Duodenal mucosa (tissue), 2 donors: ENCODE results near the gene FGF5.
"Not testable (repeated sequence)": the region's sequence is repeated elsewhere in the genome, so short reads cannot be mapped to it uniquely, and the experiment has no call there.

ENCODE experiments used
- H3K27ac ChIP-seq: one replicate; pipeline ENCODE4 v1.7.0; 2013; ENCODE audit warnings: low read depth, low read length
- H3K27me3 ChIP-seq, 2 donors: one replicate each; pipeline ENCODE4 v1.7.0; 2013; ENCODE audit warnings: low read length in 2 of 2, control low read depth in 1 of 2; ENCODE audit not compliant: insufficient read depth in 2 of 2, control insufficient read depth in 1 of 2
- H3K36me3 ChIP-seq, 2 donors: one replicate each; pipeline ENCODE4 v1.7.0; 2013; ENCODE audit warnings: low read length in 2 of 2, control low read depth in 1 of 2; ENCODE audit not compliant: insufficient read depth in 2 of 2, control insufficient read depth in 1 of 2
- H3K4me1 ChIP-seq, 2 donors: one replicate each; pipeline ENCODE4 v1.7.0; 2013; ENCODE audit warnings: low read length in 2 of 2, control low read depth in 1 of 2; ENCODE audit not compliant: insufficient read depth in 2 of 2, control insufficient read depth in 1 of 2
- H3K4me3 ChIP-seq, 2 donors: one replicate each; pipeline ENCODE4 v1.7.0; 2013; ENCODE audit warnings: low read length in 2 of 2, low read depth in 1 of 2
- H3K9ac ChIP-seq, 2 donors: one replicate each; pipeline ENCODE4 v1.7.0; 2013; ENCODE audit warnings: low read length in 2 of 2, low read depth in 1 of 2
- H3K9me3 ChIP-seq, 2 donors: one replicate each; pipeline ENCODE4 v1.7.0; 2013; ENCODE audit warnings: low read length in 2 of 2, control low read depth in 1 of 2; ENCODE audit not compliant: control insufficient read depth in 1 of 2

The FGF5 gene

DNA sequence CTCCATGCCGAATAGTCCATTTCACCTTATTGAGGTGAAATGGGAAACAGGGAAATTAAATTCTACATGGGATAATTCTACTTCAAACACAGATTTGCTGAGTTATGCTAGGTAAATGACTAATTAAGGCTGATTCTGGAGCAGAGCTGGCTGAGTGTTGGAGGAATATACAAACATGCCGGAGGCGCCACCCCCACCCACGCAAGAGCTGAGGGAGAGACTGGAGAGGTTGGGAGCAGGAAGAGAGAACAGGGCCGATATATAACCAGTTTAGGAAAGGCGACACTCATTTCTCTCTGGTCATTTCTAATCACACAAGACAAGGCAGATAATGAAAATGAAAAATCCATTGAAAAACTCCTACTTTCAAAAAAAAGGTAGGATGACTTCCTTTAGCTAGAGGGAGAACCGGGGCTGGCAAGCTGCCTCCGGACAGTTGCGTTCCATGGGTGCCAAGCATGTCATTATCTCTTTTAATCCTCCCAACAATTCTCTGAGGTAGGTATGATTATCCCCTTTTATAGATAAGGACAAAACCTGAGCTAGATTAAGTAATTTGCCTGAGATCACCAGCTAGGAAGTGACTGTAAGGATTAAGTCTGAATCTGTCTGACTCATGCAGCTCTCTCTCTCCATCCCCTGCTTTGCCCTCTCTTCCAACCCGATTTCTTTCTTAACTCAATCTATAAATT, 41.5 kb downstream of the FGF5 start:
- no peaks in the 10 kb centered on the region for H3K4me1 ChIP-seq
- no peak overlapping the region for H3K27ac ChIP-seq
- H3K9ac ChIP-seq = no peak overlapping the region
- H3K9me3 ChIP-seq = no peaks in the 10 kb centered on the region
- H3K36me3 ChIP-seq = no peaks in the 10 kb centered on the region
- H3K27me3 ChIP-seq = peaks cover 0 to 3% of the 10 kb centered on the region in 2 donors
- no peak overlapping the region for H3K4me3 ChIP-seq

DNA sequence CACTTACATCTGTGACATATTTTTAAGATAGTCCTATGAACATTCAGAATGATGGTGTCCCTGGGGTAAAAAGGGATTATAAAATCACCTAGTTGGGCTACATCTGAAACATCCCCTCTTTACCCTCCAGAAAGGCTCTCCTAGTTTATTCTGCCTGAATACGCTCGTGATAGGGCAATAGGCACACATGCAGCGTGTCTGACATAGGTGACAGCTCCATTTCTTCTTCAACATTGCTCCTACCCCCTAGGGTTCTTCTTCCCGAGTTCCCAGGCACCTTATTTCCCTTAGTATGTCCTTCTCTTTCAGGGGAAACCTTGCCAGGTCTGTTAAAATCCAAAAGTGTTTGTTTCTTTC, 42.0 kb downstream of the FGF5 start:
- Histone ChIP-seq H3K4me3 (no peak overlapping the region), H3K4me1 (no peaks in the 10 kb centered on the region), H3K36me3 (no peaks in the 10 kb centered on the region), H3K9ac (no peak overlapping the region), H3K27ac (no peak overlapping the region), H3K27me3 (peaks cover 0 to 3% of the 10 kb centered on the region in 2 donors), H3K9me3 (no peaks in the 10 kb centered on the region)

DNA sequence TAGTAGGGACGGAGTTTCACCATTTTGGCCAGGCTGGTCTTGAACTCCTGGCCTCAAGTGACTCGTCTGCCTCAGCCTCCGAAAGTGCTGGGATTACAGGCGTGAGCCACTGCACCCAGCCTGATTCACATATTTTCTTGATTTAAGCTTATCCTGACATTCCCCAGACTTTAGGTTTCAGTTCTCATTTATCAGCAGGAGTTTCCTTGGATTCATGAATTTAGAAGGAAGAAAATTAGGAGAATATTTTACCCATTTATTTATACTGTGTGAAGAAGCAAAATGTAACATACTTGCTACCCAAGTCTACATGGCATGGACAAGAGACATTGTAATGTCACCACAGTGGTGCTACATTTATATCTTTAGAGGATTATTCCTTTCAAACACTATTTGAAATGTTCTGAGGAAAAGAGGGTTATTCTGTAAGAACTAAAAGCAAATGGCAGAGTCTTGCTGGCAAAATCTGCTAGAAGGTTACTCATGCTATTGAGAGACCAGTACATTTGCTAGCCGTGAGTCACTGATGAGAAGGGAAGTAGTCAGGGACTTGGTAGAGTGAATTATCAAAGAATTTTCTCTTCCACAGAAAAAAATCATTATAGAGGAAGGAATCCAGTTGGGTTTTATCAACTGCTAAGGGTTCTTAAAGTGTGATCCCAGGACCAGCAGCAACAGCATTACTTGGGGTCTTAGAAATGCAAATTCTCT, 43.0 kb downstream of the FGF5 start:
- Histone ChIP-seq H3K27me3 (peaks cover 0 to 3% of the 10 kb centered on the region in 2 donors), H3K9me3 (no peaks in the 10 kb centered on the region), H3K36me3 (no peaks in the 10 kb centered on the region)

DNA sequence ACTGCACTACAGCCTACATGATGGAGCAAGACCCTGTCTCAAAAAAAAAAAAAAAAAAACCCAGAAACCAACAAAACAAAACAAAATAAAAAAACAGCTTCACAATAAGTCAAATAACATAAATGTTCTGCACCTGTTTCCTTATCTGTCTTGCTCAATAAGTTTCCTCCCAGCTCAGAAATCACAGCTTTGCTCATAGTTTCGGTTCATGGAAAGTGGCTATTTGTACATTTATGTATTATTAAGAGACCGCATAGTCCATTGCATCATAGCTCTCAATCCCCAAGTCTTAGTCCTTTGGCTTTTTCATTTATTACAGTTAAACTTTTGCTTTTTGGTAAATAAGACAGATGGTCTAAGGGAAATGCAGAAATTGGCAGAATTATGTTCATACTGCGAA, 44.7 kb downstream of the FGF5 start:
- H3K9ac ChIP-seq = no peak overlapping the region
- no peaks in the 10 kb centered on the region for H3K36me3 ChIP-seq
- peaks cover 0 to 3% of the 10 kb centered on the region in 2 donors for H3K27me3 ChIP-seq
- H3K4me1 ChIP-seq = no peaks in the 10 kb centered on the region
- no peaks in the 10 kb centered on the region for H3K9me3 ChIP-seq
- no peak overlapping the region for H3K27ac ChIP-seq
- H3K4me3 ChIP-seq = no peak overlapping the region

More for the DNA sequence above, 43.0 kb downstream of the FGF5 start:
- H3K27ac ChIP-seq = no peak overlapping the region
- no peak overlapping the region for H3K4me3 ChIP-seq
- H3K9ac ChIP-seq = no peak overlapping the region
- H3K4me1 ChIP-seq = no peaks in the 10 kb centered on the region

DNA sequence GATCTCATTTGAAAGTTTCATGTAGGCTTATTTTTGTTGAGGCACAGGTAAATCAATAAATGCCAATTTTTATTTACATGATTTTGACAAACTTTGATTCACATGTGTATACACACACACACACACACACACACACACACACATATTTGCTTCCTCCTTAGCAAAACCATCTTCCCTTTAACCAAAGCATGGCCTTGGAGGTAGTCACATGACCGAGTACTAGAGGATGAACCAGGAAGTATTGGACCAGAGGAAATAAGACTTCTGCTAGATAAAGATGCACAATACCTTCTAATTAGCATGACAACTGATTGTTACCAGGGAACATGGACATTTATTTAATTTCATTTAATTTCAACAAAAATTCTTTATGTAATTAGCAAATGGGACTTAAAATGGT, 45.7 kb downstream of the FGF5 start:
- no peaks in the 10 kb centered on the region for H3K36me3 ChIP-seq
- H3K9ac ChIP-seq = no peak overlapping the region
- H3K4me1 ChIP-seq = no peaks in the 10 kb centered on the region
- peaks cover 0 to 3% of the 10 kb centered on the region in 2 donors for H3K27me3 ChIP-seq
- no peaks in the 10 kb centered on the region for H3K9me3 ChIP-seq
- no peak overlapping the region for H3K4me3 ChIP-seq
- no peak overlapping the region for H3K27ac ChIP-seq

DNA sequence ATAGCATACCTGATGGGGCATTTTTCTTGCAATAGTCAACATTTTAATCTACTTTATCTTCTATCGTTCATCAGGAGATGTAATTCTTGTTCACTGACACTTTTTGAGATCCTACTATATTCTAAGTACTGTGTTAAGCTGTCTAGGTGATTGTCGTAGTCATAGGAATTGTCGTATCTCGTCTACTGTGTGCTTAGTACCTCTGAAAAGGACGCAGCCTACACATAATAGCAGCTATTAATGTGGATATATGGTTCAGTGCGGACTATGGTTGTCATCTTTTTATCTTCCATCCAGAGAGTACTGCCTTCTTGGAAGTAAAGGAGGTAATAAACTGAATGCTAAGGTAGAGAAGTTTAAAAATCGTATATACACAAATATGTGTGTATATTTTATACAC, 47.2 kb downstream of the FGF5 start:
- Histone ChIP-seq H3K36me3 (no peaks in the 10 kb centered on the region), H3K9ac (no peak overlapping the region), H3K27ac (no peak overlapping the region), H3K4me1 (no peaks in the 10 kb centered on the region), H3K27me3 (no peaks in the 10 kb centered on the region), H3K4me3 (no peak overlapping the region), H3K9me3 (no peaks in the 10 kb centered on the region)

DNA sequence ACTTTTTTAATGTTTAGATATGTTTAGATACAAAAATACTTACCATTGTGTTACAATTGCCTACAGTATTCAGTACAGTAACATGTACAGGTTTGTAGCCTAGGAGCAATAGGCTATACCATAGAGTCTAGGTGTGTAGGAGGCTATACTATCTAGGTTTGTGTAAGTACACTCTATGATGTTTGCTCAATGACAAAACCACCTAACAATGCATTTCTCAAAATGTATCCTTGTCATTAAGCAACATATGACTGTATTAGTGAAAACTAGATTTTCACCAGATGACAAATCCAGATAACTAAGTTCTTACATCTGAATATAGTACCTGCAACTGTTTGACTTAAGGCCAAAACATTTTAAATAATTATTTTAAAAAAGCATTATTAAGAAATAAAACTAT, 49.4 kb downstream of the FGF5 start:
- H3K9ac ChIP-seq, H3K4me1 ChIP-seq, H3K4me3 ChIP-seq, H3K36me3 ChIP-seq, H3K9me3 ChIP-seq, H3K27ac ChIP-seq, H3K27me3 ChIP-seq: not testable (repeated sequence)

DNA sequence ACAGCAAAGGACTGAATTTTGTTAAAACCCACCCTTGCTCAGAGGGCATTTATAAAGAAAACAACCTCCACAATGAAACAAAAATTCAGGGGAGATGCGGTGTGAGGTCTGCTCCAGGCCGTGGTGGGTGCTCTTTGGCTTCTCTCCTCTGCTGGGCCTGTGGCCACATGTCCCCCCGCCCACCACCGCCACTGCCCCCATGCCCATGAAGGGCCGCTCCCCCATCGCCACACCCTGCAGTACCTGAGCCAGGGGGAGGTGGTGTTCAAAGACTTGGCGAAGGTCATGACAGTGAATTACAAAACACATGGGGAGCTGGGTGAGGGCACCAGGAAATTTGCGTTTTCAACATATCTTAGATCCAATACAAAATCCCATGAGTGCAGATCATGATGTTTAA, 54.9 kb downstream of the FGF5 start:
- H3K9me3 ChIP-seq = no peaks in the 10 kb centered on the region
- no peaks in the 10 kb centered on the region for H3K4me1 ChIP-seq
- H3K4me3 ChIP-seq = no peak overlapping the region
- no peaks in the 10 kb centered on the region for H3K36me3 ChIP-seq
- H3K27me3 ChIP-seq = no peaks in the 10 kb centered on the region
- no peak overlapping the region for H3K27ac ChIP-seq
- no peak overlapping the region for H3K9ac ChIP-seq

DNA sequence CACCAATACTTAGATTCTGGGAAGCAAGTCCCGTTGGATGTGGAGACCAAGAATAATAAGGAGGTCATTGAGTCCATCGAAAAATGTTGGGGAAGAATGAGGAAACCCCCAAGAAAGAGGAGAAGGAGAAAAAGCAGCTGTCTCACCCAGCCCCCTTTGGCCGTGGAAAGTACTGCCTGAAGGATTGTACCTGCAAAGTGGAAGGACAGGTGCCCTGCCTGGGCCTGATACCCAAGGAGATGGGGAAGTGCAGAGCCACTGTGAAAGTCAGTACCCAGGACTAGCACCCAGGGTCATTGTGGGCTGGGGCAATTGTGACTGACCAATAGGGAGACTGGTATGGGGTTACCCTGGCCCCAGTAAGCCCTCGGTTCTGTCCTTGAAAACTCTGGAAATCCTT, 55.3 kb downstream of the FGF5 start:
- no peaks in the 10 kb centered on the region for H3K4me1 ChIP-seq

DNA sequence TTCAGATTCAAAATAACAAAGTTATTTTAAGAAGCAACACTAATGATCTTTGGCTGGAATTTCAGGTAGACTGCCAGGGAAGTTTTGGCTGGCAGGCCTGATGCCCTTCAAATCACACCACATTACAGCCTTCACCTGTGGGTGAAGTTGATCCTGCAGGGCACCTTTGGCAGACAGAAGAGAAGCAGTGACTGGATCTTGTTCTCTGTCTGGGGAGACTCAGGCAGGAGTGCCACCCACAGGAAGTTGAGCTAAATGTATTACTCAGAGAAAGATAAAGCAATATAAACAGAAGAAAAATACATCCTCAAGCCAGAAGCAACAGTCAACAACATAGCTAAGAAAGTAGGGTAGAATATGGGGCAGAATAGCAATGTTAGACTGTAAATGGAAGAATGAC, 56.3 kb downstream of the FGF5 start:
- Histone ChIP-seq H3K27me3 (no peaks in the 10 kb centered on the region), H3K9ac (no peak overlapping the region), H3K9me3 (no peaks in the 10 kb centered on the region), H3K27ac (no peak overlapping the region), H3K4me1 (no peaks in the 10 kb centered on the region), H3K36me3 (no peaks in the 10 kb centered on the region), H3K4me3 (no peak overlapping the region)

More for the DNA sequence above, 55.3 kb downstream of the FGF5 start:
- Histone ChIP-seq H3K27ac (no peak overlapping the region), H3K9ac (no peak overlapping the region), H3K27me3 (no peaks in the 10 kb centered on the region), H3K4me3 (no peak overlapping the region), H3K36me3 (no peaks in the 10 kb centered on the region), H3K9me3 (no peaks in the 10 kb centered on the region)
